GM23338 (cell line): ENCODE data around the gene MAPK12. TPM values are rescaled to one million over a fixed set of nuclear protein-coding genes. Genes with fewer than 3 reads are reported as not detected.

Experiments
- ATAC-seq: fragments of 200-7000 bp; cut with Tn5 transposase; 3 replicates; pipeline ENCODE4 v1.9.1; 2020
- DNase-seq: peaks from one replicate; pipeline ENCODE4 v3.0.0-alpha.2; 2015; ENCODE audit warnings: low spot score
- H2AFZ ChIP-seq: fragments of 200-600 bp; sonication (generic); 2 replicates; pipeline ENCODE4 v1.8.0; 2016; ENCODE audit warnings: antibody characterized with exemption, mild to moderate bottlenecking, moderate library complexity
- H3F3A ChIP-seq: fragments of 200-600 bp; sonication (generic); replicated peaks from 2 replicates; pipeline ENCODE4 v1.8.0; 2017; ENCODE audit warnings: antibody characterized with exemption, mixed run types, low read depth
- H3K27ac ChIP-seq: fragments of 200-600 bp; sonication (generic); 2 replicates; pipeline ENCODE4 v1.6.1; 2016; ENCODE audit warnings: low read depth
- H3K27me3 ChIP-seq: fragments of 200-600 bp; sonication (generic); 2 replicates; pipeline ENCODE4 v1.8.0; 2016; ENCODE audit warnings: mild to moderate bottlenecking, mixed run types, moderate library complexity; ENCODE audit not compliant: insufficient read depth
- H3K36me3 ChIP-seq: fragments of 200-600 bp; sonication (generic); 2 replicates; pipeline ENCODE4 v1.8.0; 2016; ENCODE audit warnings: mild to moderate bottlenecking; ENCODE audit not compliant: insufficient read depth
- H3K4me1 ChIP-seq: fragments of 200-600 bp; sonication (generic); 2 replicates; pipeline ENCODE4 v1.8.0; 2016; ENCODE audit warnings: mild to moderate bottlenecking, moderate library complexity; ENCODE audit not compliant: insufficient read depth
- H3K4me2 ChIP-seq: fragments of 200-600 bp; sonication (generic); 2 replicates; pipeline ENCODE4 v1.7.1; 2017; ENCODE audit warnings: mixed run types
- H3K4me3 ChIP-seq: fragments of 200-600 bp; sonication (generic); 2 replicates; pipeline ENCODE4 v1.6.1; 2016; ENCODE audit warnings: mixed run types
- H3K79me2 ChIP-seq: fragments of 200-600 bp; sonication (generic); replicated peaks from 2 replicates; pipeline ENCODE4 v1.8.0; 2017; ENCODE audit warnings: mild to moderate bottlenecking; ENCODE audit not compliant: insufficient read depth
- H3K9me2 ChIP-seq: fragments of 200-600 bp; sonication (generic); 2 replicates; pipeline ENCODE4 v1.8.0; 2017; ENCODE audit not compliant: insufficient read depth
- H4K20me1 ChIP-seq: fragments of 200-600 bp; sonication (generic); replicated peaks from 2 replicates; pipeline ENCODE4 v1.8.0; 2017; ENCODE audit warnings: mild to moderate bottlenecking; ENCODE audit not compliant: insufficient read depth
- H3K27ac Mint-ChIP-seq: 2 replicates; pipeline ENCODE4 v1.8.0; 2020; ENCODE audit warnings: inconsistent platforms, mild to moderate bottlenecking, moderate library complexity, mixed read lengths
- H3K27me3 Mint-ChIP-seq: 3 replicates; pipeline ENCODE4 v1.8.0; 2022; ENCODE audit warnings: low read depth, mild to moderate bottlenecking, moderate library complexity, mixed read lengths, inconsistent platforms; ENCODE audit not compliant: insufficient read depth, poor library complexity
- H3K36me3 Mint-ChIP-seq: 3 replicates; pipeline ENCODE4 v1.8.0; 2021; ENCODE audit warnings: low read depth, mild to moderate bottlenecking, inconsistent platforms, moderate library complexity, mixed read lengths
- H3K4me1 Mint-ChIP-seq: 3 replicates; pipeline ENCODE4 v1.8.0; 2020; ENCODE audit warnings: mild to moderate bottlenecking, inconsistent platforms, mixed read lengths
- H3K4me3 Mint-ChIP-seq: 3 replicates; pipeline ENCODE4 v1.8.0; 2021; ENCODE audit warnings: moderate library complexity, mild to moderate bottlenecking, inconsistent platforms, mixed read lengths
- H3K9me3 Mint-ChIP-seq: 3 replicates; pipeline ENCODE4 v1.8.0; 2020; ENCODE audit warnings: moderate library complexity, mild to moderate bottlenecking, inconsistent platforms, mixed read lengths
- CREB1 ChIP-seq: fragments of 250-450 bp; sonication (Bioruptor Pico); IDR thresholded peaks from 2 replicates; pipeline ENCODE4 v1.5.0; 2020; ENCODE audit warnings: low read depth, mild to moderate bottlenecking, moderate library complexity
- CTCF ChIP-seq, 2 experiments: fragments of 200-600 bp in 1 of 2; sonication (generic) in 1 of 2; conservative IDR thresholded peaks; 2 replicates each; pipeline versions ENCODE4 v1.5.1 to v1.6.1; 2016 to 2017; ENCODE audit warnings: antibody characterized with exemption in 2 of 2, low read depth in 2 of 2, mild to moderate bottlenecking in 2 of 2, moderate library complexity in 1 of 2
- EZH2 ChIP-seq: fragments of 200-600 bp; sonication (generic); IDR thresholded peaks from one replicate; pipeline ENCODE4 v1.8.0; 2017; ENCODE audit warnings: antibody characterized with exemption, mild to moderate bottlenecking, low read depth; ENCODE audit not compliant: unreplicated experiment
- JUNB ChIP-seq: IDR thresholded peaks from one replicate; pipeline ENCODE4 v1.6.1; 2016; ENCODE audit warnings: antibody characterized with exemption; ENCODE audit not compliant: unreplicated experiment
- NANOG ChIP-seq: IDR thresholded peaks from 2 replicates; pipeline ENCODE4 v1.6.1; 2016; ENCODE audit warnings: antibody characterized with exemption, borderline replicate concordance
- STAT1 ChIP-seq: IDR thresholded peaks from one replicate; pipeline ENCODE4 v1.6.1; 2016; ENCODE audit warnings: antibody characterized with exemption; ENCODE audit not compliant: unreplicated experiment
- ZNF114 ChIP-seq: fragments of 250-450 bp; sonication (Bioruptor Pico); IDR thresholded peaks from 2 replicates; pipeline ENCODE4 v1.5.0; 2020; ENCODE audit warnings: mild to moderate bottlenecking, moderate library complexity
- ZNF331 ChIP-seq: fragments of 250-450 bp; sonication (Bioruptor Pico); IDR thresholded peaks from 2 replicates; pipeline ENCODE4 v1.5.0; 2020; ENCODE audit warnings: low read depth, mild to moderate bottlenecking, moderate library complexity
- polyA plus RNA-seq: library from polyadenylated mRNA; unstranded; fragments of >200 nt; fragmentation: Nextera tagmentation; extraction: Ambion mirVana; gene quantifications from 2 replicates; pipeline ENCODE4 v1.2.1, GENCODE V29; 2016
- total RNA-seq: library from RNA; depleted of rRNA; stranded (reverse); fragments of >200 nt; shearing (Covaris generic); gene quantifications from 2 replicates; pipeline ENCODE4 v1.2.3, GENCODE V29; 2014
- TF ChIP-seq, protein P1 (sequence below): IDR thresholded peaks from 2 replicates; pipeline ENCODE4 v1.6.1; 2016; ENCODE audit warnings: antibody characterized with exemption
- TF ChIP-seq, protein P2 (sequence below): fragments of 250-450 bp; sonication (Bioruptor Pico); IDR thresholded peaks from 2 replicates; pipeline ENCODE4 v1.5.0; 2020; ENCODE audit warnings: mild to moderate bottlenecking, moderate library complexity

The MAPK12 gene
- total and polyA plus RNA-seq, 2 experiments from 2014 or later = 10.4 to 26.1 TPM

DNA sequence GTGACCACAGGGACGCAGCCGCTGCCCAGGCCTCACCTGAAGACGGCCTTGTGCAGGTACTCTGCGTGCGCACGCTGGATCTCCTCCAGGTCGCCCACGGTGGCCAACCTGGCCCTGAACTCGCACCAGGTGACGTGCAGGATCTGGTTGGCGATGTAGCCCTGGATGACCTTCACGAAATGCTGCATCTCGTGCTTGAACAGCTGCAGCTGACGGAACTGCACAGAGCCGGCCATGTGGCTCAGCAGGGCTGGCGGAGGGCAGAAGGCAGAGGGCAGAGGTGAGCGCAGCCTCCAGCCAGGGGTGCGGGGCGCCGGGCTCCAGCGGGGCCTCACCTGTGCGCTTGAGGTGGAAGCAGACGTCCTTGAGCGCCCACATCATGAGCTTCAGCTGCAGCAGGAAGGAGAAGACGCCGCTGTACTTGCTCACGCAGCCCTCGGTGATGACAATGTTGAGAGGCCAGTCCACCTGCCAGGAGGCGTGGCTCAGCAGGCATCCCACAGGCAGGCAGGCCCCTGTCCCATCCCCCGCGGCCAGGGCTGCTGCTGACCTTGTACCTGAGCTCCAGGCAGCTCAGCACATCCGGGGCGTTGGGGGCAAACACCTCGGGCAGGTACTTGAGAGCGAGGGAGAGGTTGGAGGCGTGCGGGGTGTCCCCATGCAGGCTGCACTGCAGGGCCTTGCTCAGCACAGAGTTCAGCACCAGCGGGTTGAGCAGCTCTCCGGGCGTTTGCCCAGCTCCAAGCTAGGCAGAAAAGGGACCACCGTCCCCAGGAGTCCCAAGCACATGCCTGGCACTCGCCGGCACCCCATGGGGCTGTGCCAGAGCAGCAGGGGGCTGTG lies 43.1 kb downstream of the MAPK12 start:
- Histone ChIP-seq H3K4me1 (no peaks in the 10 kb centered on the region; the same call in 1 of the 2 replicates), H3K27ac (no peak overlapping the region), H3K9me2 (no peaks in the 10 kb centered on the region), H3K4me3 (no peak overlapping the region), H3F3A (no peaks in the 10 kb centered on the region), H2AFZ (no peak overlapping the region), H3K27me3 (no peaks in the 10 kb centered on the region), H3K36me3 (no peaks in the 10 kb centered on the region), H3K4me2 (no peak overlapping the region), H4K20me1 (peaks cover 8% of the 10 kb centered on the region; the same call in 1 of the 2 replicates), H3K79me2 (peaks cover 5% of the 10 kb centered on the region; the same call in 1 of the 2 replicates)
- no peak overlapping the region for H3K4me3 Mint-ChIP-seq
- DNase-seq = no peak
- peaks cover 64% of the 10 kb centered on the region for H3K36me3 Mint-ChIP-seq
- peaks cover 1% of the 10 kb centered on the region for H3K27me3 Mint-ChIP-seq
- no peaks in the 10 kb centered on the region for H3K9me3 Mint-ChIP-seq
- peaks cover 2% of the 10 kb centered on the region; the same call in 2 of the 3 replicates for H3K4me1 Mint-ChIP-seq
- H3K27ac Mint-ChIP-seq = no peak overlapping the region
- peak; percentile 9 for ATAC-seq
- TF ChIP-seq NANOG = no peak
- TF ChIP-seq, protein P1, sequence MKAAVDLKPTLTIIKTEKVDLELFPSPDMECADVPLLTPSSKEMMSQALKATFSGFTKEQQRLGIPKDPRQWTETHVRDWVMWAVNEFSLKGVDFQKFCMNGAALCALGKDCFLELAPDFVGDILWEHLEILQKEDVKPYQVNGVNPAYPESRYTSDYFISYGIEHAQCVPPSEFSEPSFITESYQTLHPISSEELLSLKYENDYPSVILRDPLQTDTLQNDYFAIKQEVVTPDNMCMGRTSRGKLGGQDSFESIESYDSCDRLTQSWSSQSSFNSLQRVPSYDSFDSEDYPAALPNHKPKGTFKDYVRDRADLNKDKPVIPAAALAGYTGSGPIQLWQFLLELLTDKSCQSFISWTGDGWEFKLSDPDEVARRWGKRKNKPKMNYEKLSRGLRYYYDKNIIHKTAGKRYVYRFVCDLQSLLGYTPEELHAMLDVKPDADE = no peak

DNA sequence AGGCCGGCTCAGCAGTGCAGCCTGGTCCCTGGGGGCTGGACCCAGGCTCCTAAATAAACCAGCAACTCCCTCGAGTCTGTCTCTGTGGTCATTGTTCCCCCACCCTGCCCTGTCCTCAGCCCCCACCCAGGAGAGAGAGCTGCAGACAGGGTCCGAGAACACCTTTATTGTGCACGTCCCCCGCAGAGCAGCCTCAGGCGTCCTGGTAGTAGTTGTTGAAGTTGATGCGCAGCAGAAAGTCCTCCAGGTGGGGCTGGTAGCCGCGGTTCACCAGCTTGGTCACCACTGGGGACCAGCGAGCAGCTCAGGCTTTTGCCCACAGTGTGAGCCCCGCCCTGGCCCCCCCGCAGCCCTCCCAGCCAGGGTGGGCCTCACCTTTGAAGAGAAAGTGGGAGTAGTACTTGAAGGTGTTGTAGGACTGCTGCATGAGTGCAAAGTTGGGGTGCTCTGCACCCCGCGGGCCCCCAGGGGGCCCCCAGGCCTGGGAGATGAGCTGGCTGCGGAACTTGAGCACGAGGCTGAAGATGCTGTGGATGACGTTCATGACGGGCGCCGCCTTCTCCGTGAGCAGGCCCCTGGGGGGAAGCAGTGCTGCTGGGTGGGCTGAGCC lies 43.8 kb downstream of the MAPK12 start:
- no peak for ATAC-seq
- Histone ChIP-seq H3K79me2 (peaks cover 5% of the 10 kb centered on the region; the same call in 1 of the 2 replicates), H3K4me3 (no peak overlapping the region), H3K4me1 (no peaks in the 10 kb centered on the region; the same call in 1 of the 2 replicates), H3K4me2 (no peak overlapping the region), H3K9me2 (no peaks in the 10 kb centered on the region), H2AFZ (no peak overlapping the region), H3F3A (no peaks in the 10 kb centered on the region), H4K20me1 (peaks cover 13% of the 10 kb centered on the region), H3K27ac (no peak overlapping the region), H3K27me3 (no peaks in the 10 kb centered on the region), H3K36me3 (no peaks in the 10 kb centered on the region)
- H3K27ac Mint-ChIP-seq = no peak overlapping the region
- no peak overlapping the region for H3K4me3 Mint-ChIP-seq
- H3K36me3 Mint-ChIP-seq = peaks cover 65% of the 10 kb centered on the region
- DNase-seq = no peak
- peaks cover 2% of the 10 kb centered on the region; the same call in 2 of the 3 replicates for H3K4me1 Mint-ChIP-seq
- H3K9me3 Mint-ChIP-seq = no peaks in the 10 kb centered on the region
- peaks cover 1% of the 10 kb centered on the region for H3K27me3 Mint-ChIP-seq
- TF ChIP-seq EZH2 (no peak), NANOG (no peak), JUNB (no peak), STAT1 (no peak), CTCF (conservative IDR thresholded peaks at IDR 0.05; ENCODE audit: low read depth in 2 of 2) (no peak), ZNF114 (CRISPR knock-in tag) (no peak), ZNF331 (CRISPR knock-in tag) (no peak), CREB1 (CRISPR knock-in tag) (no peak)
- TF ChIP-seq, protein P2, sequence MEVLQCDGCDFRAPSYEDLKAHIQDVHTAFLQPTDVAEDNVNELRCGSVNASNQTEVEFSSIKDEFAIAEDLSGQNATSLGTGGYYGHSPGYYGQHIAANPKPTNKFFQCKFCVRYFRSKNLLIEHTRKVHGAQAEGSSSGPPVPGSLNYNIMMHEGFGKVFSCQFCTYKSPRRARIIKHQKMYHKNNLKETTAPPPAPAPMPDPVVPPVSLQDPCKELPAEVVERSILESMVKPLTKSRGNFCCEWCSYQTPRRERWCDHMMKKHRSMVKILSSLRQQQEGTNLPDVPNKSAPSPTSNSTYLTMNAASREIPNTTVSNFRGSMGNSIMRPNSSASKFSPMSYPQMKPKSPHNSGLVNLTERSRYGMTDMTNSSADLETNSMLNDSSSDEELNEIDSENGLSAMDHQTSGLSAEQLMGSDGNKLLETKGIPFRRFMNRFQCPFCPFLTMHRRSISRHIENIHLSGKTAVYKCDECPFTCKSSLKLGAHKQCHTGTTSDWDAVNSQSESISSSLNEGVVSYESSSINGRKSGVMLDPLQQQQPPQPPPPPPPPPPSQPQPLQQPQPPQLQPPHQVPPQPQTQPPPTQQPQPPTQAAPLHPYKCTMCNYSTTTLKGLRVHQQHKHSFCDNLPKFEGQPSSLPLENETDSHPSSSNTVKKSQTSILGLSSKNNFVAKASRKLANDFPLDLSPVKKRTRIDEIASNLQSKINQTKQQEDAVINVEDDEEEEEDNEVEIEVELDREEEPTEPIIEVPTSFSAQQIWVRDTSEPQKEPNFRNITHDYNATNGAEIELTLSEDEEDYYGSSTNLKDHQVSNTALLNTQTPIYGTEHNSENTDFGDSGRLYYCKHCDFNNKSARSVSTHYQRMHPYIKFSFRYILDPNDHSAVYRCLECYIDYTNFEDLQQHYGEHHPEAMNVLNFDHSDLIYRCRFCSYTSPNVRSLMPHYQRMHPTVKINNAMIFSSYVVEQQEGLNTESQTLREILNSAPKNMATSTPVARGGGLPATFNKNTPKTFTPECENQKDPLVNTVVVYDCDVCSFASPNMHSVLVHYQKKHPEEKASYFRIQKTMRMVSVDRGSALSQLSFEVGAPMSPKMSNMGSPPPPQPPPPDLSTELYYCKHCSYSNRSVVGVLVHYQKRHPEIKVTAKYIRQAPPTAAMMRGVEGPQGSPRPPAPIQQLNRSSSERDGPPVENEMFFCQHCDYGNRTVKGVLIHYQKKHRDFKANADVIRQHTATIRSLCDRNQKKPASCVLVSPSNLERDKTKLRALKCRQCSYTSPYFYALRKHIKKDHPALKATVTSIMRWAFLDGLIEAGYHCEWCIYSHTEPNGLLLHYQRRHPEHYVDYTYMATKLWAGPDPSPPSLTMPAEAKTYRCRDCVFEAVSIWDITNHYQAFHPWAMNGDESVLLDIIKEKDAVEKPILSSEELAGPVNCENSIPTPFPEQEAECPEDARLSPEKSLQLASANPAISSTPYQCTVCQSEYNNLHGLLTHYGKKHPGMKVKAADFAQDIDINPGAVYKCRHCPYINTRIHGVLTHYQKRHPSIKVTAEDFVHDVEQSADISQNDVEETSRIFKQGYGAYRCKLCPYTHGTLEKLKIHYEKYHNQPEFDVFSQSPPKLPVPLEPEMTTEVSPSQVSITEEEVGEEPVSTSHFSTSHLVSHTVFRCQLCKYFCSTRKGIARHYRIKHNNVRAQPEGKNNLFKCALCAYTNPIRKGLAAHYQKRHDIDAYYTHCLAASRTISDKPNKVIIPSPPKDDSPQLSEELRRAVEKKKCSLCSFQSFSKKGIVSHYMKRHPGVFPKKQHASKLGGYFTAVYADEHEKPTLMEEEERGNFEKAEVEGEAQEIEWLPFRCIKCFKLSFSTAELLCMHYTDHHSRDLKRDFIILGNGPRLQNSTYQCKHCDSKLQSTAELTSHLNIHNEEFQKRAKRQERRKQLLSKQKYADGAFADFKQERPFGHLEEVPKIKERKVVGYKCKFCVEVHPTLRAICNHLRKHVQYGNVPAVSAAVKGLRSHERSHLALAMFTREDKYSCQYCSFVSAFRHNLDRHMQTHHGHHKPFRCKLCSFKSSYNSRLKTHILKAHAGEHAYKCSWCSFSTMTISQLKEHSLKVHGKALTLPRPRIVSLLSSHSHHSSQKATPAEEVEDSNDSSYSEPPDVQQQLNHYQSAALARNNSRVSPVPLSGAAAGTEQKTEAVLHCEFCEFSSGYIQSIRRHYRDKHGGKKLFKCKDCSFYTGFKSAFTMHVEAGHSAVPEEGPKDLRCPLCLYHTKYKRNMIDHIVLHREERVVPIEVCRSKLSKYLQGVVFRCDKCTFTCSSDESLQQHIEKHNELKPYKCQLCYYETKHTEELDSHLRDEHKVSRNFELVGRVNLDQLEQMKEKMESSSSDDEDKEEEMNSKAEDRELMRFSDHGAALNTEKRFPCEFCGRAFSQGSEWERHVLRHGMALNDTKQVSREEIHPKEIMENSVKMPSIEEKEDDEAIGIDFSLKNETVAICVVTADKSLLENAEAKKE (CRISPR knock-in tag) = no peak
